SK-N-SH (cell line): ENCODE data around the gene GPR6. TPM values are rescaled to one million over a fixed set of nuclear protein-coding genes. Genes with fewer than 3 reads are reported as not detected.

Experiments used
- CTCF ChIA-PET: fragments of 300-600, 350-600 bp; formaldehyde crosslinking; extraction: SDS; loops from one replicate; lab custom pipeline; 2021; lab: Yijun Ruan, JAX
- POLR2A ChIA-PET: fragments of 350-600 bp; sonication (Branson Sonifier 250); formaldehyde crosslinking; extraction: SDS; loops from one replicate; lab custom pipeline; 2020; ENCODE audit warnings: antibody characterized with exemption, inconsistent platforms; lab: Yijun Ruan, JAX
- DNase-seq: peaks from one replicate; pipeline ENCODE4 v3.0.0; 2012
- H2AFZ ChIP-seq: fragments of 200-600 bp; sonication (generic); 2 replicates; pipeline ENCODE4 v1.8.1; 2016; ENCODE audit warnings: antibody characterized with exemption, mild to moderate bottlenecking, low read depth
- H3F3A ChIP-seq: fragments of 200-600 bp; sonication (generic); replicated peaks from 2 replicates; pipeline ENCODE3; 2016; ENCODE audit warnings: antibody characterized with exemption, mild to moderate bottlenecking; ENCODE audit not compliant: insufficient read depth
- H3K27ac ChIP-seq, 2 experiments: fragments of 200-500 bp in 1 of 2; fragments of 200-600 bp in 1 of 2; sonication (Bioruptor generic) in 1 of 2; sonication (generic), shearing (Covaris generic) in 1 of 2; 2 replicates each; pipeline versions ENCODE4 v1.5.1 to v1.6.1; 2014 to 2016; ENCODE audit warnings: low read depth in 2 of 2, inconsistent platforms in 1 of 2, low read length in 1 of 2, mild to moderate bottlenecking in 1 of 2, mixed read lengths in 1 of 2
- H3K27me3 ChIP-seq: fragments of 200-600 bp; sonication (generic), shearing (Covaris generic); 2 replicates; pipeline ENCODE4 v1.6.1; 2016; ENCODE audit warnings: mixed run types; ENCODE audit not compliant: insufficient read depth
- H3K36me3 ChIP-seq, 2 experiments: fragments of 200-500 bp in 1 of 2; fragments of 200-600 bp in 1 of 2; sonication (Bioruptor generic) in 1 of 2; sonication (generic) in 1 of 2; replicated peaks in 1 of 2; 2 replicates each; pipeline versions ENCODE3 to v1.5.1; 2014 to 2016; ENCODE audit warnings: low read length in 1 of 2, mild to moderate bottlenecking in 1 of 2; ENCODE audit not compliant: insufficient read depth in 2 of 2, control insufficient read depth in 1 of 2
- H3K4me1 ChIP-seq, 2 experiments: fragments of 200-500 bp in 1 of 2; fragments of 200-600 bp in 1 of 2; sonication (Bioruptor generic) in 1 of 2; sonication (generic), shearing (Covaris generic) in 1 of 2; 2 replicates each; pipeline versions ENCODE4 v1.5.1 to v1.6.1; 2014 to 2016; ENCODE audit warnings: low read depth in 1 of 2, low read length in 1 of 2, mixed run types in 1 of 2; ENCODE audit not compliant: insufficient read depth in 2 of 2, control insufficient read depth in 1 of 2
- H3K4me2 ChIP-seq: fragments of 200-600 bp; sonication (generic), shearing (Covaris generic); 2 replicates; pipeline ENCODE4 v1.6.1; 2017; ENCODE audit warnings: mixed run types
- H3K4me3 ChIP-seq, 2 experiments: fragments of 200-500 bp in 1 of 2; fragments of 200-600 bp in 1 of 2; sonication (Bioruptor generic) in 1 of 2; sonication (generic), shearing (Covaris generic) in 1 of 2; 2 replicates each; pipeline versions ENCODE4 v1.5.1 to v1.8.1; 2014 to 2016; ENCODE audit warnings: low read depth in 2 of 2, inconsistent platforms in 1 of 2, low read length in 1 of 2, mild to moderate bottlenecking in 1 of 2, mixed read lengths in 1 of 2, moderate library complexity in 1 of 2
- H3K79me2 ChIP-seq: fragments of 200-600 bp; sonication (generic); 2 replicates; pipeline ENCODE4 v1.8.1; 2017; ENCODE audit warnings: mild to moderate bottlenecking; ENCODE audit not compliant: insufficient read depth
- H3K9ac ChIP-seq: fragments of 200-600 bp; sonication (generic); 2 replicates; pipeline ENCODE4 v1.6.1; 2017; ENCODE audit warnings: mixed run types
- H3K9me2 ChIP-seq: fragments of 200-600 bp; sonication (generic); 2 replicates; pipeline ENCODE4 v1.6.1; 2017; ENCODE audit warnings: mixed run types
- H3K9me3 ChIP-seq: fragments of 200-600 bp; sonication (generic); 2 replicates; pipeline ENCODE4 v1.6.1; 2017; ENCODE audit warnings: mixed run types, mild to moderate bottlenecking, moderate library complexity
- H4K20me1 ChIP-seq: fragments of 200-600 bp; sonication (generic); 2 replicates; pipeline ENCODE4 v1.6.1; 2017; ENCODE audit warnings: mild to moderate bottlenecking, mixed run types; ENCODE audit not compliant: insufficient read depth
- RCOR1 ChIP-seq: fragments of 150-350 bp; IDR thresholded peaks from 2 replicates; pipeline ENCODE4 v1.6.1; 2017; ENCODE audit warnings: antibody characterized with exemption, low read length
- ZBTB33 ChIP-seq: IDR thresholded peaks from 2 replicates; pipeline ENCODE4 v1.4.0; 2012; ENCODE audit warnings: low read depth, borderline replicate concordance
- WGBS: methylation state at CpG from one replicate; pipeline ENCODE4 v1.1.6; 2017; ENCODE audit warnings: low lambda C conversion rate; 5-methylcytosine and 5-hydroxymethylcytosine counted together
- polyA plus RNA-seq, 3 experiments: library from polyadenylated mRNA; depleted of rRNA; stranded (reverse); fragments of >200 nt; gene quantifications; 2 replicates each; pipeline ENCODE4 v1.2.3, GENCODE V29; 2012

Gene GPR6
- polyA plus RNA-seq, 1 of the 3 experiments (the other 2 are of a cell fraction): not detected

- CTCF ChIA-PET: interaction anchor here (0.7 to 6.0 kb wide), 5 partner anchors 9 to 502 kb away, joined by 3 to 43 read pairs (median 5); no protein-coding TSS in a partner anchor
- no peak overlapping the region for H3K4me3 ChIP-seq
- no peaks in the 10 kb centered on the region for H3K36me3 ChIP-seq
- no peaks in the 10 kb centered on the region for H3K27me3 ChIP-seq
- H3K4me2 ChIP-seq: no peak overlapping the region
- H3K79me2 ChIP-seq: no peaks in the 10 kb centered on the region
- no peak for DNase-seq
- H3K9me3 ChIP-seq: no peaks in the 10 kb centered on the region; the same call in 1 of the 2 replicates
- no peaks in the 10 kb centered on the region for H4K20me1 ChIP-seq
- no peak overlapping the region for H3K9ac ChIP-seq
- H2AFZ ChIP-seq: no peak overlapping the region
- POLR2A ChIA-PET: no interaction called here
- no peaks in the 10 kb centered on the region for H3K9me2 ChIP-seq
- H3F3A ChIP-seq: no peaks in the 10 kb centered on the region
- H3K4me1 ChIP-seq: no peaks in the 10 kb centered on the region; a peak in 1 of 4 replicates
- H3K27ac ChIP-seq: no peak overlapping the region
- no peak for TF ChIP-seq ZBTB33
- TF ChIP-seq RCOR1: peak; percentile 31; the same call in 1 of the 2 replicates
- TF ChIP-seq, all 33 proteins: peak for 1
- WGBS: 10% methylated on average over 1 of the region's 1 CpG
Observed at GRCh38 chr6:110029144-110029543, 51.0 kb downstream of the GPR6 start.

Other genes with a start within 250 kb of the GPR6 start
- 31.4 and 35.9 TPM in 2 replicates for gene WASF1, start 201.4 kb downstream of the GPR6 start, polyA plus RNA-seq (2012; rRNA removed)
- gene CDC40, start 202.1 kb downstream of the GPR6 start, polyA plus RNA-seq (2012; rRNA removed): 7.4 and 9.5 TPM in 2 replicates